ENCODE results near the gene SSRP1. TPM values are rescaled to one million over a fixed set of nuclear protein-coding genes. Genes with fewer than 3 reads are reported as not detected.

The SSRP1 gene
- total RNA-seq, 1 experiment from 2014 or later = 399 TPM

DNA sequence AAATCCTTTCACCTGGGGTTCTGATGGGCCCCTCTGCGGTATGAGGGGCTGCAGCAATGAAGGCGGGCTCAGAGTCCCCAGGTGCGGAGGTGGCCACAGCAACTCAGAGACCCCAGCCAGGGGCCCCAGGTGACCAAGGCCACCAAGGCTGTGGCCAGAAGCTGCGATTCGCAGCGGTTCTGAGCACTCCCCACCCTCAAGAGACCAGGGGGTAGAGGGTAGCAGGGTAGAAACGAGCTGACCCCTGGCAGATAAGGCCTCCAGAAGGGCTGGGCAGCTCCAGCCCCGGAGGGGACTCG lies 11.9 kb downstream of the SSRP1 start:
- Histone ChIP-seq H3K36me3 (ENCODE audit: insufficient read depth, low read length, poor library complexity, severe bottlenecking) (peaks cover 54% of the 10 kb centered on the region), H3K4me1 (ENCODE audit: insufficient read depth, low read length, poor library complexity, severe bottlenecking) (peaks cover 43% of the 10 kb centered on the region), H3K27me3 (replicated peaks; ENCODE audit: insufficient read depth, low read depth, low read length, poor library complexity) (no peaks in the 10 kb centered on the region), H3K9me3 (ENCODE audit: low read depth, low read length, poor library complexity, severe bottlenecking) (no peaks in the 10 kb centered on the region), H3K4me3 (ENCODE audit: low read depth, low read length, poor library complexity, severe bottlenecking) (peak overlapping the region; percentile 74), H3K27ac (ENCODE audit: low read depth, low read length, poor library complexity, severe bottlenecking) (peak overlapping the region; percentile 85)
- intact Hi-C loops (cut with micrococcal nuclease; ENCODE audit: unreplicated experiment) = loop anchor here (10.0 kb wide), 1 partner anchor 1251 kb away; the partner anchor contains the start of genes LPXN and ZFP91
- ChIA-PET CTCF (no interaction called here), POLR2A (ENCODE audit: low non-redundant PET) (interaction anchor here (0.6 kb wide), 1 partner anchor 12 kb away, joined by 4 read pairs; the partner anchor contains the start of gene SSRP1)
- DNase-seq (ENCODE audit: low spot score) = no peak
- no TSS peak for BruUV-seq (replicated peaks)
- TF ChIP-seq, protein P1, sequence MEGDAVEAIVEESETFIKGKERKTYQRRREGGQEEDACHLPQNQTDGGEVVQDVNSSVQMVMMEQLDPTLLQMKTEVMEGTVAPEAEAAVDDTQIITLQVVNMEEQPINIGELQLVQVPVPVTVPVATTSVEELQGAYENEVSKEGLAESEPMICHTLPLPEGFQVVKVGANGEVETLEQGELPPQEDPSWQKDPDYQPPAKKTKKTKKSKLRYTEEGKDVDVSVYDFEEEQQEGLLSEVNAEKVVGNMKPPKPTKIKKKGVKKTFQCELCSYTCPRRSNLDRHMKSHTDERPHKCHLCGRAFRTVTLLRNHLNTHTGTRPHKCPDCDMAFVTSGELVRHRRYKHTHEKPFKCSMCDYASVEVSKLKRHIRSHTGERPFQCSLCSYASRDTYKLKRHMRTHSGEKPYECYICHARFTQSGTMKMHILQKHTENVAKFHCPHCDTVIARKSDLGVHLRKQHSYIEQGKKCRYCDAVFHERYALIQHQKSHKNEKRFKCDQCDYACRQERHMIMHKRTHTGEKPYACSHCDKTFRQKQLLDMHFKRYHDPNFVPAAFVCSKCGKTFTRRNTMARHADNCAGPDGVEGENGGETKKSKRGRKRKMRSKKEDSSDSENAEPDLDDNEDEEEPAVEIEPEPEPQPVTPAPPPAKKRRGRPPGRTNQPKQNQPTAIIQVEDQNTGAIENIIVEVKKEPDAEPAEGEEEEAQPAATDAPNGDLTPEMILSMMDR (conservative IDR thresholded peaks at IDR 0.05; ENCODE audit: low read depth, low read length) = no peak
- TF ChIP-seq EZH2 (IDR thresholded peaks at IDR 0.05; ENCODE audit: borderline replicate concordance, low read depth, low read length, poor library complexity, severe bottlenecking) = no peak

- DNase-seq (ENCODE audit: low spot score) = no peak
- Histone ChIP-seq H3K9me3 (ENCODE audit: low read depth, low read length, poor library complexity, severe bottlenecking) (no peaks in the 10 kb centered on the region), H3K36me3 (ENCODE audit: insufficient read depth, low read length, poor library complexity, severe bottlenecking) (peaks cover 53% of the 10 kb centered on the region), H3K27ac (ENCODE audit: low read depth, low read length, poor library complexity, severe bottlenecking) (peak overlapping the region; percentile 85), H3K4me1 (ENCODE audit: insufficient read depth, low read length, poor library complexity, severe bottlenecking) (peaks cover 43% of the 10 kb centered on the region), H3K27me3 (replicated peaks; ENCODE audit: insufficient read depth, low read depth, low read length, poor library complexity) (no peaks in the 10 kb centered on the region), H3K4me3 (ENCODE audit: low read depth, low read length, poor library complexity, severe bottlenecking) (peak overlapping the region; percentile 74)
- intact Hi-C loops (cut with micrococcal nuclease; ENCODE audit: unreplicated experiment) = loop anchor here (10.0 kb wide), 1 partner anchor 1251 kb away; the partner anchor contains the start of genes LPXN and ZFP91
- BruUV-seq (replicated peaks) = no TSS peak
- ChIA-PET POLR2A (ENCODE audit: low non-redundant PET) (interaction anchor here (0.6 kb wide), 1 partner anchor 16 kb away, joined by 3 read pairs; no protein-coding TSS in a partner anchor), CTCF (no interaction called here)
- no peak for TF ChIP-seq EZH2 (IDR thresholded peaks at IDR 0.05; ENCODE audit: borderline replicate concordance, low read depth, low read length, poor library complexity, severe bottlenecking)
- TF ChIP-seq, protein P1 (conservative IDR thresholded peaks at IDR 0.05; ENCODE audit: low read depth, low read length) = no peak
These were observed 12.4 kb downstream of the SSRP1 start for GRCh38 chr11:57323167-57323854.

DNA sequence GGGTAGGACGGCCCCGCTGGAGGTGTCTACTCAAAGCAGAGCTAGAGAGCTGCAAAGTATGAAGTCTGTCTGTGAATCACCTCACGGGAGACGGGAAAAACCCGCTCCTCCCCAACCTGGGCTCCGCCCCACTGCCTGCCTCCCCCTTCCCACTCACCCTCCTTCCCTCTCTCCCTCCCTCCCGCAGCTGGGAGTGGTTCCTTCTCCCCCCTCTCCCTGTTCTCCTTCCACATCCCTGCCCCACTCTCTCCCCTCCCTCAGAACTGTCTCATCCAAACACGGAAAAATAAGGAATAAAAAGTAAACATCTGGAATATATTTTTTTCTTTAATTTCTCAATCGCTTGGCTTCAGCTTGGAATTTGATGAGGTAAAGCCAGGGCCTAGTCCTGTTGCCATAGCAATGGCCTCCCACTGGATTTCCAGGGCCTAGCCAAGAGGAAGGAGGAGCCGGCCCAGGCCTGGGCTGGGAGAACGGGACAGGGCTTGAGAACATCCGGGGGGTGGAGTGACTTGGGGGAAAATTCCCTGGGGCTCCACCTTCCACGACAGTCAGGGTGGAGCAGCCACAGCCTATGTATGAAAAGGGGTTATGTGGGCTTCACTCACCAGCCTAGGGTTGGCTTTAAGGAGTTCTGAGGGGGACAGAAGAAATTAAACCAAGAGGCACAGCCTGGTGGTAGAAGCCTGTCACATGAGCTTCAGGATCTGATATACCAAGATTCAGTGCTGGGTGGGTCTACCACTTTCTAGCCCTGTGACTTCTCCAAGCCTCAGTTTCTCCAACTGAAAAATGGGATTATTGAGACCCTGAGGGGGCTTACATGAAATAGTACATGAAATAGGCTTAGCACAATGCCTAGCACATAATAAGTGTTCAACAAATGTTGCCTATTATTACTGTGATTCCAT lies 13.2 kb downstream of the SSRP1 start:
- Histone ChIP-seq H3K36me3 (ENCODE audit: insufficient read depth, low read length, poor library complexity, severe bottlenecking) (peaks cover 53% of the 10 kb centered on the region), H3K27me3 (replicated peaks; ENCODE audit: insufficient read depth, low read depth, low read length, poor library complexity) (no peaks in the 10 kb centered on the region), H3K9me3 (ENCODE audit: low read depth, low read length, poor library complexity, severe bottlenecking) (no peaks in the 10 kb centered on the region), H3K4me3 (ENCODE audit: low read depth, low read length, poor library complexity, severe bottlenecking) (peak overlapping the region; percentile 74), H3K4me1 (ENCODE audit: insufficient read depth, low read length, poor library complexity, severe bottlenecking) (peaks cover 43% of the 10 kb centered on the region), H3K27ac (ENCODE audit: low read depth, low read length, poor library complexity, severe bottlenecking) (peak overlapping the region; percentile 85)
- TF ChIP-seq EZH2 (IDR thresholded peaks at IDR 0.05; ENCODE audit: borderline replicate concordance, low read depth, low read length, poor library complexity, severe bottlenecking) = no peak
- TF ChIP-seq, protein P1 (conservative IDR thresholded peaks at IDR 0.05; ENCODE audit: low read depth, low read length) = no peak
- intact Hi-C loops (cut with micrococcal nuclease; ENCODE audit: unreplicated experiment) = loop anchor here (10.0 kb wide), 1 partner anchor 1252 kb away; the partner anchor contains the start of genes LPXN and ZFP91
- ChIA-PET CTCF (no interaction called here), POLR2A (ENCODE audit: low non-redundant PET) (interaction anchor here (0.6 to 0.9 kb wide), 2 partner anchors 11 to 17 kb away, joined by 3 read pairs; no protein-coding TSS in a partner anchor)
- BruUV-seq (replicated peaks) = no TSS peak
- peak; percentile 98 for DNase-seq (ENCODE audit: low spot score)

Measured in A673 (cell line).